Trophoblast cell (in vitro differentiated cells and primary cell): ENCODE data around the gene PRLH.
A peak's percentile ranks its signal among the peaks of the same experiment; 100 is the strongest.

Source experiments
- DNase-seq, 2 donors: peaks; one replicate each; pipeline ENCODE4 v3.0.0-alpha.2; 2016
- H2AFZ ChIP-seq: 2 replicates; pipeline ENCODE4 v1.6.1; 2013; ENCODE audit warnings: low read length, moderate library complexity, mild to moderate bottlenecking; ENCODE audit not compliant: insufficient read depth, poor library complexity
- H2AK5ac ChIP-seq: 2 replicates; pipeline ENCODE4 v1.6.1; 2013; ENCODE audit warnings: mild to moderate bottlenecking, low read length
- H2BK120ac ChIP-seq: 2 replicates; pipeline ENCODE4 v1.6.1; 2013; ENCODE audit warnings: low read length, mild to moderate bottlenecking, moderate library complexity; ENCODE audit not compliant: insufficient read depth, poor library complexity
- H2BK12ac ChIP-seq: 2 replicates; pipeline ENCODE4 v1.6.1; 2013; ENCODE audit warnings: mild to moderate bottlenecking, low read length, moderate library complexity
- H2BK5ac ChIP-seq: 2 replicates; pipeline ENCODE4 v1.6.1; 2013; ENCODE audit warnings: low read length, low read depth, moderate library complexity, mild to moderate bottlenecking; ENCODE audit not compliant: poor library complexity
- H3K14ac ChIP-seq: 2 replicates; pipeline ENCODE4 v1.6.1; 2013; ENCODE audit warnings: mild to moderate bottlenecking, low read length
- H3K18ac ChIP-seq: 2 replicates; pipeline ENCODE4 v1.6.1; 2013; ENCODE audit warnings: mild to moderate bottlenecking, low read length
- H3K23ac ChIP-seq: 2 replicates; pipeline ENCODE4 v1.6.1; 2013; ENCODE audit warnings: low read length
- H3K27ac ChIP-seq: 2 replicates; pipeline ENCODE4 v1.5.1; 2013; ENCODE audit warnings: low read depth, mild to moderate bottlenecking, inconsistent platforms, low read length, moderate library complexity
- H3K27me3 ChIP-seq: 2 replicates; pipeline ENCODE4 v1.6.1; 2013; ENCODE audit warnings: inconsistent platforms, mild to moderate bottlenecking, low read length, moderate library complexity; ENCODE audit not compliant: insufficient read depth
- H3K36me3 ChIP-seq, 2 experiments: 1 replicate in 1 of 2; 2 replicates in 1 of 2; pipeline ENCODE4 v1.6.1; 2013; ENCODE audit warnings: low read length in 2 of 2, mild to moderate bottlenecking in 2 of 2, moderate library complexity in 1 of 2; ENCODE audit not compliant: insufficient read depth in 2 of 2, control insufficient read depth in 1 of 2
- H3K4ac ChIP-seq: 2 replicates; pipeline ENCODE4 v1.6.1; 2013; ENCODE audit warnings: low read depth, mild to moderate bottlenecking, low read length, moderate library complexity
- H3K4me1 ChIP-seq, 2 experiments: 1 replicate in 1 of 2; 2 replicates in 1 of 2; pipeline ENCODE4 v1.6.1; 2013; ENCODE audit warnings: low read length in 2 of 2, mild to moderate bottlenecking in 2 of 2, moderate library complexity in 1 of 2; ENCODE audit not compliant: insufficient read depth in 2 of 2, control insufficient read depth in 1 of 2
- H3K4me2 ChIP-seq: 2 replicates; pipeline ENCODE4 v1.6.1; 2013; ENCODE audit warnings: inconsistent platforms, mild to moderate bottlenecking, low read length, moderate library complexity
- H3K4me3 ChIP-seq: 2 replicates; pipeline ENCODE4 v1.5.1; 2013; ENCODE audit warnings: mild to moderate bottlenecking, low read depth, low read length, inconsistent platforms
- H3K79me1 ChIP-seq: one replicate; pipeline ENCODE4 v1.6.1; 2013; ENCODE audit warnings: low read length
- H3K79me2 ChIP-seq: 2 replicates; pipeline ENCODE4 v1.6.1; 2013; ENCODE audit warnings: low read length, mild to moderate bottlenecking; ENCODE audit not compliant: control insufficient read depth, insufficient read depth, poor library complexity
- H3K9ac ChIP-seq: 2 replicates; pipeline ENCODE4 v1.6.1; 2013; ENCODE audit warnings: mild to moderate bottlenecking, low read length
- H3K9me3 ChIP-seq: 2 replicates; pipeline ENCODE4 v1.6.1; 2013; ENCODE audit warnings: low read depth, mild to moderate bottlenecking, control low read depth, inconsistent platforms, low read length; ENCODE audit not compliant: insufficient read depth
- H4K12ac ChIP-seq: 2 replicates; pipeline ENCODE4 v1.6.1; 2013; ENCODE audit warnings: low read depth, mild to moderate bottlenecking, low read length, moderate library complexity
- H4K8ac ChIP-seq: 2 replicates; pipeline ENCODE4 v1.6.1; 2013; ENCODE audit warnings: low read depth, mild to moderate bottlenecking, low read length, moderate library complexity
- H4K91ac ChIP-seq: one replicate; pipeline ENCODE4 v1.6.1; 2013; ENCODE audit warnings: low read depth, mild to moderate bottlenecking, low read length, moderate library complexity
- WGBS: extraction: QIAGEN DNeasy Blood & Tissue Kit; methylation state at CpG from one replicate; pipeline ENCODE4 v1.1.7; 2013; ENCODE audit warnings: missing lambda C conversion rate; ENCODE audit not compliant: insufficient read length, insufficient coverage; ENCODE audit errors: extremely low coverage; 5-methylcytosine and 5-hydroxymethylcytosine counted together

PRLH gene

GRCh38 chr2:237549643-237550415, 16.5 kb upstream of the PRLH start:
- no peak overlapping the region for H4K12ac ChIP-seq
- H3K9ac ChIP-seq = no peak overlapping the region
- H4K91ac ChIP-seq = no peak overlapping the region
- H2AFZ ChIP-seq = no peak overlapping the region
- no peak overlapping the region for H3K4me2 ChIP-seq
- no peak overlapping the region for H3K18ac ChIP-seq
- H3K4ac ChIP-seq = no peak overlapping the region
- no peak overlapping the region for H3K27ac ChIP-seq
- peaks cover 0 to 2% of the 10 kb centered on the region in 2 experiments for H3K36me3 ChIP-seq
- no peak overlapping the region for H2BK12ac ChIP-seq
- no peak overlapping the region for H4K8ac ChIP-seq
- H3K4me1 ChIP-seq = peaks cover 4 to 8% of the 10 kb centered on the region in 2 experiments
- H3K27me3 ChIP-seq = no peaks in the 10 kb centered on the region
- no peak overlapping the region for H2AK5ac ChIP-seq
- H3K79me1 ChIP-seq = no peaks in the 10 kb centered on the region
- no peaks in the 10 kb centered on the region for H3K79me2 ChIP-seq
- peaks cover 13% of the 10 kb centered on the region for H3K9me3 ChIP-seq
- no CpG with 5 or more reads among the region's 17 CpGs for WGBS
- H2BK5ac ChIP-seq = no peak overlapping the region
- no peak overlapping the region for H2BK120ac ChIP-seq
- DNase-seq = no peak
- H3K14ac ChIP-seq = no peak overlapping the region
- no peak overlapping the region for H3K23ac ChIP-seq
- no peak overlapping the region for H3K4me3 ChIP-seq

DNA sequence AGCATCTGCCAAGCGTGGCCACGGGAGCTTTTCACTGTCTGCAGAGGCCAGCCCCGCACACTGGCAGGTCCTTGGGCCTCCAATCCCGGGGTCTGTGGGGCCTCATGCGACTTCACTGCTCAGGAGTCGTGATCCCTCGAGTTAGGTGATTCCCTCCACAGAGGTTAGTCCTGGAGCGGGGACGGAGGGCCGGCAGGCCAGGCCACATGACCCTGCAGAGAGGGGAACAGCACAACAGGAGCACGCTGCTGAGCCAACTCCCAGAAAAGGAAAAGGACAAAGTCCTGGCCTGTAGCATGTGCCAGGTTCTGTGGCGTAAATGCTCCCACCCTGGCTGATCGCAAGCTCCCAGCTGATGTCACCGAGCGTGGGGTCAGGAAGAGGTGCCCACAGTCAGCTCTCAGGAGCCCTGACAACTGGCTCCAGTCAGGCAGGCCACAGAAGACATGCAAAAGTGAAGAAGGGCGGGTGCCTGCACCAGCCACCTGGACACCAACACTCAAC, 15.3 kb upstream of the PRLH start:
- Histone ChIP-seq H2BK5ac (no peak overlapping the region), H3K14ac (no peak overlapping the region), H3K27ac (no peak overlapping the region), H3K9ac (no peak overlapping the region), H3K79me2 (no peaks in the 10 kb centered on the region), H3K4me1 (peaks cover 2 to 6% of the 10 kb centered on the region in 2 experiments), H2BK12ac (no peak overlapping the region), H3K36me3 (peaks cover 0 to 2% of the 10 kb centered on the region in 2 experiments), H4K91ac (no peak overlapping the region), H3K9me3 (peaks cover 14% of the 10 kb centered on the region), H2BK120ac (no peak overlapping the region), H3K79me1 (no peaks in the 10 kb centered on the region), H3K4ac (no peak overlapping the region), H3K4me2 (no peak overlapping the region), H4K12ac (no peak overlapping the region), H3K23ac (no peak overlapping the region), H2AK5ac (no peak overlapping the region), H3K18ac (no peak overlapping the region), H4K8ac (no peak overlapping the region), H3K4me3 (no peak overlapping the region), H2AFZ (no peak overlapping the region), H3K27me3 (no peaks in the 10 kb centered on the region)
- DNase-seq = no peak
- WGBS = no CpG with 5 or more reads among the region's 16 CpGs

GRCh38 chr2:237552908-237553307, 13.5 kb upstream of the PRLH start:
- Histone ChIP-seq H4K91ac (no peak overlapping the region), H3K23ac (no peak overlapping the region), H3K27me3 (no peaks in the 10 kb centered on the region), H3K27ac (no peak overlapping the region), H3K79me2 (no peaks in the 10 kb centered on the region), H3K4me1 (no peaks in the 10 kb centered on the region), H3K79me1 (no peaks in the 10 kb centered on the region), H3K36me3 (peaks cover 0 to 2% of the 10 kb centered on the region in 2 experiments), H3K14ac (no peak overlapping the region), H3K9me3 (peaks cover 14% of the 10 kb centered on the region), H2BK5ac (no peak overlapping the region), H4K12ac (no peak overlapping the region), H3K4me2 (no peak overlapping the region), H2BK120ac (no peak overlapping the region), H2BK12ac (no peak overlapping the region), H2AFZ (no peak overlapping the region), H3K4ac (no peak overlapping the region), H3K18ac (no peak overlapping the region), H3K9ac (no peak overlapping the region), H4K8ac (no peak overlapping the region), H3K4me3 (no peak overlapping the region), H2AK5ac (no peak overlapping the region)
- WGBS = no CpG with 5 or more reads among the region's 6 CpGs
- no peak for DNase-seq

DNA sequence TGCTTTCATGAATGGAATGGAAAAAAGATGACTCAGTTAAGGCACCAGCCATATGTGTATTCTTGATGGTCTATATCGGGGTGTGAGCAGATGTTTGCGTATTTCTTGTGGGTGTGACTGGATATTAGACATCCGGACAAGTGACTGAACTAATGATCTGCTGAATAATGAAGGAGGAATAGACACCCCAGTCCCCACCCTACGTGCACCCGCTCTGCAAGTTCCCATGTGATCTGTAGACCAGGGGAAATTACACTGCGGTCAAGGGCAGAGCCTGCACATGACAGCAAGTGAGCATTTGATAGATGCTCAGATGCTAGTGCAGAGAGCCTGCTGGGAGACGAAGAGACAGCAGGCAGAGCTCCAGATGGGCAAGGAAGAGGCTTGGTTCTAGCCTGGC, 12.4 kb upstream of the PRLH start:
- no peak for DNase-seq
- Histone ChIP-seq H2AFZ (no peak overlapping the region), H2BK120ac (no peak overlapping the region), H3K79me2 (no peaks in the 10 kb centered on the region), H4K91ac (no peak overlapping the region), H3K27ac (no peak overlapping the region), H3K79me1 (no peaks in the 10 kb centered on the region), H3K4ac (no peak overlapping the region), H3K4me3 (peak overlapping the region; percentile 15), H3K27me3 (no peaks in the 10 kb centered on the region), H3K14ac (no peak overlapping the region), H3K4me1 (no peaks in the 10 kb centered on the region), H3K9ac (no peak overlapping the region), H2BK5ac (no peak overlapping the region), H2BK12ac (no peak overlapping the region), H3K18ac (no peak overlapping the region), H3K4me2 (no peak overlapping the region), H4K8ac (no peak overlapping the region), H3K23ac (no peak overlapping the region), H2AK5ac (no peak overlapping the region), H3K36me3 (peaks cover 0 to 2% of the 10 kb centered on the region in 2 experiments), H3K9me3 (peaks cover 14% of the 10 kb centered on the region), H4K12ac (no peak overlapping the region)
- WGBS = no CpG with 5 or more reads among the region's 7 CpGs
